ENCODE measurements around the gene NOL3. TPM values are rescaled to one million over a fixed set of nuclear protein-coding genes. Genes with fewer than 3 reads are reported as not detected.
A peak's percentile ranks its signal among the peaks of the same experiment; 100 is the strongest.

Gene NOL3
- total and polyA plus RNA-seq, 2 of the 13 experiments (the other 11 are each of a cell fraction or from before 2014, with no cell fraction given): 5.7 to 20.5 TPM

- TF ChIP-seq PRMT3 (CRISPR knock-in tag; IDR thresholded peaks at IDR 0.05; ENCODE audit: borderline replicate concordance, low read depth) (no peak), DDIT3 (CRISPR knock-in tag; IDR thresholded peaks at IDR 0.05) (no peak), THAP9 (CRISPR knock-in tag; IDR thresholded peaks at IDR 0.05; ENCODE audit: borderline replicate concordance) (peak; percentile 62; the same call in 1 of the 2 replicates), ZSCAN9 (CRISPR knock-in tag; IDR thresholded peaks at IDR 0.05; ENCODE audit: borderline replicate concordance) (peak; percentile 41; the same call in 1 of the 2 replicates), HDAC1 (CRISPR knock-in tag; IDR thresholded peaks at IDR 0.05) (peak; percentile 88), ZNF710 (CRISPR knock-in tag; IDR thresholded peaks at IDR 0.05; ENCODE audit: borderline replicate concordance) (0 out of 2 replicates have a peak, but pooled peaks have one; percentile 38), NR2F1 (CRISPR knock-in tag; IDR thresholded peaks at IDR 0.05) (no peak; a peak in 1 of 4 replicates), FOXJ3 (CRISPR knock-in tag; IDR thresholded peaks at IDR 0.05; ENCODE audit: borderline replicate concordance) (0 out of 2 replicates have a peak, but pooled peaks have one; percentile 26), FIP1L1 (IDR thresholded peaks at IDR 0.05; ENCODE audit: borderline replicate concordance, insufficient read depth, low read depth, low read length) (no peak), SATB2 (CRISPR knock-in tag; IDR thresholded peaks at IDR 0.05) (0 out of 2 replicates have a peak, but pooled peaks have one; percentile 26), ZNF652 (CRISPR knock-in tag; IDR thresholded peaks at IDR 0.05; ENCODE audit: borderline replicate concordance, low read depth) (0 out of 2 replicates have a peak, but pooled peaks have one; percentile 41), DMTF1 (CRISPR knock-in tag; IDR thresholded peaks at IDR 0.05) (no peak), TEAD3 (CRISPR knock-in tag; optimal IDR thresholded peaks at IDR 0.05; ENCODE audit: borderline replicate concordance) (peak; percentile 71), ZNF615 (CRISPR knock-in tag; IDR thresholded peaks at IDR 0.05; ENCODE audit: borderline replicate concordance) (no peak), EZH2 (conservative IDR thresholded peaks at IDR 0.05; ENCODE audit: low read depth, low read length) (peak; percentile 72; the same call in 1 of the 2 replicates), ZNF235 (CRISPR knock-in tag; IDR thresholded peaks at IDR 0.05; ENCODE audit: borderline replicate concordance) (peak; percentile 91; the same call in 1 of the 2 replicates), BCLAF1 (IDR thresholded peaks at IDR 0.05) (no peak)
Measured at GRCh38 chr16:67191995-67192681, 21.8 kb downstream of the NOL3 start, which contains the start of gene E2F4 (continued).
